CD4-positive, CD25-positive, alpha-beta regulatory T cell (primary cell): ENCODE measurements around the gene SBDS. TPM values are rescaled to one million over a fixed set of nuclear protein-coding genes. Genes with fewer than 3 reads are reported as not detected.

ENCODE experiments used
- ATAC-seq, 2 donors: fragments of 150-1000 bp; cut with Tn5 transposase; one replicate each; pipeline ENCODE4 v1.10.0; 2021; ENCODE audit warnings: low read depth in 2 of 2, moderate number of reproducible peaks in 2 of 2, moderate library complexity in 1 of 2
- DNase-seq, 3 donors: peaks; one replicate each; pipeline versions ENCODE4 v3.0.0 to v3.0.0-alpha.2; 2012 to 2022; ENCODE audit warnings: mixed read lengths in 1 of 3
- H3K27ac ChIP-seq: one replicate; pipeline ENCODE4 v1.7.0; 2013; ENCODE audit warnings: mild to moderate bottlenecking, low read length; ENCODE audit not compliant: insufficient read depth, poor library complexity, severe bottlenecking
- H3K27me3 ChIP-seq: one replicate; pipeline ENCODE4 v1.7.0; 2013; ENCODE audit warnings: low read length; ENCODE audit not compliant: control insufficient read depth, insufficient read depth
- H3K36me3 ChIP-seq: one replicate; pipeline ENCODE4 v1.7.0; 2013; ENCODE audit warnings: mild to moderate bottlenecking, low read length, moderate library complexity; ENCODE audit not compliant: control insufficient read depth, insufficient read depth
- H3K4me1 ChIP-seq: 2 replicates; pipeline ENCODE4 v1.7.0; 2013; ENCODE audit warnings: mild to moderate bottlenecking, low read length; ENCODE audit not compliant: insufficient read depth, control insufficient read depth, poor library complexity, severe bottlenecking
- H3K4me3 ChIP-seq: one replicate; pipeline ENCODE4 v1.7.0; 2013; ENCODE audit warnings: low read depth, mild to moderate bottlenecking, low read length, moderate library complexity
- H3K9me3 ChIP-seq, 2 experiments: 1 replicate in 1 of 2; 2 replicates in 1 of 2; pipeline ENCODE4 v1.7.0; 2013; ENCODE audit warnings: low read length in 2 of 2, mild to moderate bottlenecking in 1 of 2, moderate library complexity in 1 of 2; ENCODE audit not compliant: control insufficient read depth in 2 of 2
- H3K27ac Mint-ChIP-seq, 3 donors: one replicate each; pipeline ENCODE4 v1.8.0; 2020 to 2022; ENCODE audit warnings: mild to moderate bottlenecking in 3 of 3, mixed read lengths in 3 of 3, moderate library complexity in 2 of 3
- H3K27me3 Mint-ChIP-seq: one replicate; pipeline ENCODE4 v1.8.0; 2022; ENCODE audit warnings: mild to moderate bottlenecking, mixed read lengths
- H3K36me3 Mint-ChIP-seq: one replicate; pipeline ENCODE4 v1.8.0; 2020; ENCODE audit warnings: mixed read lengths
- H3K4me1 Mint-ChIP-seq, 4 donors: one replicate each; pipeline ENCODE4 v1.8.0; 2020 to 2022; ENCODE audit warnings: mixed read lengths in 4 of 4, mild to moderate bottlenecking in 1 of 4
- H3K4me3 Mint-ChIP-seq, 4 donors: one replicate each; pipeline ENCODE4 v1.8.0; 2020 to 2022; ENCODE audit warnings: mild to moderate bottlenecking in 4 of 4, mixed read lengths in 4 of 4, moderate library complexity in 3 of 4
- H3K9me3 Mint-ChIP-seq, 7 donors: one replicate each; pipeline ENCODE4 v1.8.0; 2020 to 2022; ENCODE audit warnings: mixed read lengths in 7 of 7, mild to moderate bottlenecking in 3 of 7, moderate library complexity in 2 of 7
- polyA plus RNA-seq, 4 donors: library from polyadenylated mRNA; unstranded; fragments of 300-500 nt; fragmentation: Illumina TruSeq; gene quantifications; one replicate each; pipeline ENCODE4 v1.2.3, GENCODE V29; 2021
- total RNA-seq: library from RNA; stranded (reverse); gene quantifications from one replicate; pipeline ENCODE4 v1.2.3, GENCODE V29; 2022

The SBDS gene
- total and polyA plus RNA-seq, 5 donors from 2014 or later: 74.7 to 285 (median 77.4) TPM

GRCh38 chr7:66967029-66967428 lies 28.4 kb downstream of the SBDS start:
- no peak overlapping the region for H3K27ac ChIP-seq
- H3K4me1 ChIP-seq: no peaks in the 10 kb centered on the region
- Mint-ChIP-seq H3K36me3 (no peaks in the 10 kb centered on the region), H3K27me3 (no peaks in the 10 kb centered on the region), H3K9me3 (peaks cover 0 to 1% (median 0%) of the 10 kb centered on the region in 7 donors), H3K27ac (no peak overlapping the region), H3K4me3 (no peak overlapping the region), H3K4me1 (no peaks in the 10 kb centered on the region)
- no peak for ATAC-seq
- DNase-seq: no peak
- H3K4me3 ChIP-seq: no peak overlapping the region
- no peaks in the 10 kb centered on the region for H3K9me3 ChIP-seq
- H3K36me3 ChIP-seq: no peaks in the 10 kb centered on the region
- H3K27me3 ChIP-seq: no peaks in the 10 kb centered on the region

GRCh38 chr7:66964411-66964810 lies 31.0 kb downstream of the SBDS start:
- Histone ChIP-seq H3K9me3 (no peaks in the 10 kb centered on the region), H3K27ac (no peak overlapping the region), H3K4me3 (no peak overlapping the region), H3K4me1 (no peaks in the 10 kb centered on the region), H3K36me3 (no peaks in the 10 kb centered on the region), H3K27me3 (no peaks in the 10 kb centered on the region)
- no peak overlapping the region for H3K27ac Mint-ChIP-seq
- no peak for DNase-seq
- peaks cover 0 to 3% (median 0%) of the 10 kb centered on the region in 4 donors for H3K4me1 Mint-ChIP-seq
- peaks cover 4% of the 10 kb centered on the region for H3K36me3 Mint-ChIP-seq
- H3K9me3 Mint-ChIP-seq: no peaks in the 10 kb centered on the region
- no peak for ATAC-seq
- H3K27me3 Mint-ChIP-seq: no peaks in the 10 kb centered on the region
- H3K4me3 Mint-ChIP-seq: no peak overlapping the region

- Mint-ChIP-seq H3K4me1 (peaks cover 0 to 3% (median 0%) of the 10 kb centered on the region in 4 donors), H3K27ac (no peak overlapping the region), H3K4me3 (no peak overlapping the region), H3K27me3 (no peaks in the 10 kb centered on the region), H3K9me3 (no peaks in the 10 kb centered on the region), H3K36me3 (peaks cover 22% of the 10 kb centered on the region)
- Histone ChIP-seq H3K4me3 (no peak overlapping the region), H3K36me3 (peaks cover 30% of the 10 kb centered on the region), H3K27me3 (no peaks in the 10 kb centered on the region), H3K27ac (no peak overlapping the region), H3K9me3 (no peaks in the 10 kb centered on the region), H3K4me1 (no peaks in the 10 kb centered on the region)
- no peak for DNase-seq
- ATAC-seq: no peak
These were observed 34.3 kb downstream of the SBDS start for GRCh38 chr7:66961096-66961495.

- Mint-ChIP-seq H3K36me3 (peaks cover 29% of the 10 kb centered on the region), H3K27me3 (no peaks in the 10 kb centered on the region), H3K27ac (peak overlapping the region in 1 of 3 donors; percentile 12), H3K4me3 (no peak overlapping the region), H3K4me1 (peaks cover 0 to 3% (median 0%) of the 10 kb centered on the region in 4 donors), H3K9me3 (no peaks in the 10 kb centered on the region)
- Histone ChIP-seq H3K27ac (no peak overlapping the region), H3K4me1 (no peaks in the 10 kb centered on the region), H3K9me3 (no peaks in the 10 kb centered on the region), H3K36me3 (peaks cover 39% of the 10 kb centered on the region), H3K27me3 (no peaks in the 10 kb centered on the region), H3K4me3 (no peak overlapping the region)
- ATAC-seq (no peak), DNase-seq (no peak)
These were observed 35.2 kb downstream of the SBDS start for GRCh38 chr7:66960192-66960591.

GRCh38 chr7:66958538-66959350 lies 36.6 kb downstream of the SBDS start:
- Mint-ChIP-seq H3K4me3 (no peak overlapping the region), H3K27ac (no peak overlapping the region), H3K27me3 (no peaks in the 10 kb centered on the region), H3K9me3 (no peaks in the 10 kb centered on the region), H3K36me3 (peaks cover 34% of the 10 kb centered on the region), H3K4me1 (peaks cover 0 to 3% (median 0%) of the 10 kb centered on the region in 4 donors)
- H3K4me1 ChIP-seq: no peaks in the 10 kb centered on the region
- no peaks in the 10 kb centered on the region for H3K9me3 ChIP-seq
- H3K4me3 ChIP-seq: no peak overlapping the region
- ATAC-seq: no peak
- no peak for DNase-seq
- no peak overlapping the region for H3K27ac ChIP-seq
- H3K36me3 ChIP-seq: peaks cover 54% of the 10 kb centered on the region
- no peaks in the 10 kb centered on the region for H3K27me3 ChIP-seq

- peaks cover 38% of the 10 kb centered on the region for H3K36me3 Mint-ChIP-seq
- ATAC-seq: no peak
- Histone ChIP-seq H3K4me3 (no peak overlapping the region), H3K27ac (no peak overlapping the region), H3K4me1 (no peaks in the 10 kb centered on the region), H3K9me3 (no peaks in the 10 kb centered on the region), H3K36me3 (peaks cover 59% of the 10 kb centered on the region), H3K27me3 (no peaks in the 10 kb centered on the region)
- no peaks in the 10 kb centered on the region for H3K27me3 Mint-ChIP-seq
- no peaks in the 10 kb centered on the region for H3K9me3 Mint-ChIP-seq
- no peak overlapping the region for H3K4me3 Mint-ChIP-seq
- no peak for DNase-seq
- H3K4me1 Mint-ChIP-seq: peaks cover 0 to 3% (median 0%) of the 10 kb centered on the region in 4 donors
- H3K27ac Mint-ChIP-seq: peak overlapping the region in 1 of 3 donors; percentile 35
These were observed 37.6 kb downstream of the SBDS start for GRCh38 chr7:66957595-66958290.

GRCh38 chr7:66953044-66953427 lies 42.4 kb downstream of the SBDS start:
- H3K4me3 ChIP-seq: no peak overlapping the region
- Mint-ChIP-seq H3K4me3 (no peak overlapping the region), H3K9me3 (no peaks in the 10 kb centered on the region), H3K27me3 (no peaks in the 10 kb centered on the region), H3K4me1 (no peaks in the 10 kb centered on the region), H3K36me3 (peaks cover 52% of the 10 kb centered on the region), H3K27ac (no peak overlapping the region)
- no peaks in the 10 kb centered on the region for H3K27me3 ChIP-seq
- H3K9me3 ChIP-seq: no peaks in the 10 kb centered on the region
- DNase-seq (no peak), ATAC-seq (no peak)
- no peak overlapping the region for H3K27ac ChIP-seq
- H3K36me3 ChIP-seq: peaks cover 94% of the 10 kb centered on the region
- H3K4me1 ChIP-seq: no peaks in the 10 kb centered on the region
